Panc1 (cell line): Measurements from ENCODE around the gene SNX13. TPM values are rescaled to one million over a fixed set of nuclear protein-coding genes. Genes with fewer than 3 reads are reported as not detected.

Experiments used
- ATAC-seq: fragments of 200-7000 bp; cut with Tn5 transposase; 2 replicates; pipeline ENCODE4 v1.9.1; 2020; ENCODE audit warnings: mild to moderate bottlenecking, moderate library complexity
- BruUV-seq: library from RNA; stranded (reverse); fragments of 400-500 nt; replicated peaks from 2 replicates; lab custom pipeline; 2021; lab: Mats Ljungman, UMichigan
- CTCF ChIA-PET: fragments of 300-600 bp; sonication (Branson Sonifier 250); formaldehyde crosslinking; loops from one replicate; lab custom pipeline; 2022; ENCODE audit warnings: antibody characterized with exemption; lab: Charles Lee
- POLR2A ChIA-PET: fragments of 300-600 bp; sonication (Branson Sonifier 250); formaldehyde crosslinking; loops from one replicate; lab custom pipeline; 2022; ENCODE audit warnings: antibody characterized with exemption; lab: Charles Lee
- DNase-seq: peaks from one replicate; pipeline ENCODE4 v3.0.0-alpha.2; 2010; ENCODE audit warnings: low read depth, low spot score
- H3K27ac ChIP-seq: 2 replicates; pipeline ENCODE4 v1.5.1; 2011; ENCODE audit warnings: mild to moderate bottlenecking, low read length, inconsistent platforms
- H3K27me3 ChIP-seq: fragments of 200-500 bp; sonication (Bioruptor generic); 2 replicates; pipeline ENCODE4 v1.6.0; 2014; ENCODE audit warnings: low read length, inconsistent platforms; ENCODE audit not compliant: control insufficient read depth, insufficient read depth
- H3K36me3 ChIP-seq: fragments of 200-500 bp; sonication (Bioruptor generic); 2 replicates; pipeline ENCODE4 v1.5.1; 2014; ENCODE audit warnings: inconsistent platforms, mild to moderate bottlenecking, low read length, moderate library complexity; ENCODE audit not compliant: control insufficient read depth, insufficient read depth
- H3K4me1 ChIP-seq: 2 replicates; pipeline ENCODE4 v1.5.1; 2011; ENCODE audit warnings: inconsistent platforms, mild to moderate bottlenecking, low read length, moderate library complexity; ENCODE audit not compliant: control insufficient read depth, insufficient read depth
- H3K4me3 ChIP-seq, 2 experiments: 2 replicates each; pipeline ENCODE4 v1.5.1; 2011 to 2012; ENCODE audit warnings: low read depth in 2 of 2, low read length in 2 of 2, mild to moderate bottlenecking in 2 of 2, inconsistent platforms in 1 of 2, moderate library complexity in 1 of 2
- H3K9me3 ChIP-seq: fragments of 200-500 bp; sonication (Bioruptor generic); 2 replicates; pipeline ENCODE4 v1.5.1; 2014; ENCODE audit warnings: low read depth, mild to moderate bottlenecking, inconsistent platforms, low read length, moderate library complexity; ENCODE audit not compliant: control insufficient read depth, insufficient read depth
- POLR2AphosphoS5 ChIP-seq: IDR thresholded peaks from 2 replicates; pipeline ENCODE4 v1.6.1; 2012; ENCODE audit warnings: mild to moderate bottlenecking, low read depth, low read length, moderate library complexity
- SIN3A ChIP-seq: IDR thresholded peaks from 2 replicates; pipeline ENCODE4 v1.6.1; 2012; ENCODE audit warnings: low read depth, mild to moderate bottlenecking, low read length, moderate library complexity, borderline replicate concordance; ENCODE audit not compliant: insufficient read depth
- TCF7L2 ChIP-seq: IDR thresholded peaks from 2 replicates; pipeline ENCODE4 v1.6.1; 2011; ENCODE audit warnings: mild to moderate bottlenecking, low read depth, low read length, inconsistent platforms
- in situ Hi-C: cut with HindIII; loops from 2 replicates; pipeline ENCODE4 v1.10.0; 2016; ENCODE audit warnings: low sequenced_read_pairs, low pct_unique_long_range_greater_than_20kb
- intact Hi-C: fragments of 100-400 bp; cut with micrococcal nuclease; formaldehyde crosslinking; loops from one replicate; pipeline ENCODE4 v1.10.0; 2022; ENCODE audit not compliant: unreplicated experiment
- total RNA-seq: library from RNA; stranded (reverse); gene quantifications from one replicate; pipeline ENCODE4 v1.2.1, GENCODE V29; 2021; ENCODE audit not compliant: unreplicated experiment
- TF ChIP-seq, protein P1 (sequence below): fragments of 450-650 bp; IDR thresholded peaks from 2 replicates; pipeline ENCODE4 v1.5.1; 2017; ENCODE audit warnings: mild to moderate bottlenecking
- TF ChIP-seq, protein P2 (sequence below), 2 experiments: IDR thresholded peaks; 2 replicates each; pipeline ENCODE4 v1.6.1; 2011 to 2012; ENCODE audit warnings: low read depth in 2 of 2, control low read depth in 1 of 2, low read length in 1 of 2, mild to moderate bottlenecking in 1 of 2, moderate library complexity in 1 of 2; ENCODE audit not compliant: insufficient read depth in 1 of 2

The SNX13 gene
- total RNA-seq, 1 experiment from 2014 or later: 53.3 TPM

- Histone ChIP-seq H3K9me3 (no peaks in the 10 kb centered on the region), H3K4me3 (no peak overlapping the region), H3K27me3 (peaks cover 7% of the 10 kb centered on the region; the same call in 1 of the 2 replicates), H3K27ac (no peak overlapping the region), H3K4me1 (no peaks in the 10 kb centered on the region), H3K36me3 (no peaks in the 10 kb centered on the region)
- in situ Hi-C loops: no loop called here
- TF ChIP-seq POLR2AphosphoS5: no peak
- TF ChIP-seq, protein P1, sequence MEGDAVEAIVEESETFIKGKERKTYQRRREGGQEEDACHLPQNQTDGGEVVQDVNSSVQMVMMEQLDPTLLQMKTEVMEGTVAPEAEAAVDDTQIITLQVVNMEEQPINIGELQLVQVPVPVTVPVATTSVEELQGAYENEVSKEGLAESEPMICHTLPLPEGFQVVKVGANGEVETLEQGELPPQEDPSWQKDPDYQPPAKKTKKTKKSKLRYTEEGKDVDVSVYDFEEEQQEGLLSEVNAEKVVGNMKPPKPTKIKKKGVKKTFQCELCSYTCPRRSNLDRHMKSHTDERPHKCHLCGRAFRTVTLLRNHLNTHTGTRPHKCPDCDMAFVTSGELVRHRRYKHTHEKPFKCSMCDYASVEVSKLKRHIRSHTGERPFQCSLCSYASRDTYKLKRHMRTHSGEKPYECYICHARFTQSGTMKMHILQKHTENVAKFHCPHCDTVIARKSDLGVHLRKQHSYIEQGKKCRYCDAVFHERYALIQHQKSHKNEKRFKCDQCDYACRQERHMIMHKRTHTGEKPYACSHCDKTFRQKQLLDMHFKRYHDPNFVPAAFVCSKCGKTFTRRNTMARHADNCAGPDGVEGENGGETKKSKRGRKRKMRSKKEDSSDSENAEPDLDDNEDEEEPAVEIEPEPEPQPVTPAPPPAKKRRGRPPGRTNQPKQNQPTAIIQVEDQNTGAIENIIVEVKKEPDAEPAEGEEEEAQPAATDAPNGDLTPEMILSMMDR: peak; percentile 50; the same call in 1 of the 2 replicates
- ChIA-PET POLR2A (no interaction called here), CTCF (no interaction called here)
- intact Hi-C loops: loop anchor here (10.0 kb wide), 1 partner anchor 373 kb away; no protein-coding TSS in a partner anchor
- ATAC-seq (no peak), DNase-seq (no peak)
- no TSS peak for BruUV-seq
Observed at GRCh38 chr7:17971411-17971810, 31.1 kb upstream of the SNX13 start.

DNA sequence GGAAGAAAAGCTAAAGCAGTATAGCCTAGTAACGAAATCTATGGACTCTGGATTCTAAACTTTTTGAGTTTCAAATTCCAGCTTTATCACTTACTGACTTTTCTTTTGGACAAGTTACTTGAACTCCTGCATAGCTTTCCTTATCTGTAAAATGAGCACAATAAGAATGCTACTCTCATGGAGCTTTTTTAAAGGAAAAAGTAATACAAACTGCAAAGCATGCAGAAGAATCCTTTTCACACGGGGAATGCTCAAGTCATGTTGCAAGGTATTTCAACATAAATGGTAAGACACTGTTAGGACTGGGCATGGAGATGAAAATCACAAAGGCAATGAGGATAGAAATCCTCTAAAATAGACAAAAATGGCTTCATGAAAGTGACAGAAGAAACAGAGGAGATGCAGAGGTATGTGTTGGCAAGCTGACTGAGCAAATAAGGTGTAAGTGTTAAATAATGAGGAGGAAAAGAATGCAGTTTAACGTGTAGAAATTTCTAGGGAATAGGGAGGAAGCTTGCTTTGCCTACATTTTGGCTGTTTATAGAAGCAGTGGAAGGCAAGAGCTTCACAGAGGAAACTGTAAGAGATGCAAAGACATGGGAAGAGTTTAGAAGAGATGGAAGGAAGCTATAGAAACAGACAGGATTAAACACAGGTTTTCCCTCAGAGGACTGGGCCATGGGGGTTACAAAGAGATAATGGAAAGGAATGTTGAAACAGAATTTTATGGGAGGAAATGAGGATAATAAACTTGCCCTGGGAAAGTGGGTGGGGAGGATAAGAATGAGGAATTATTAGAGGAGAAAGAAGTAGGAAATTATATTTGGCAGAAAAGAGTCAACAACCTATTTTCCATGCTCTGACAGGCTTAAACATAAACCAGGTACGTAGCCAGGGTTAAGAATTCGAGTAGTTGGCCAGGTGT, 28.8 kb upstream of the SNX13 start:
- intact Hi-C loops: no loop called here
- no peak for ATAC-seq
- no TSS peak for BruUV-seq

GRCh38 chr7:17966706-17967105, 26.4 kb upstream of the SNX13 start:
- CTCF ChIA-PET: no interaction called here
- TF ChIP-seq, protein P2, sequence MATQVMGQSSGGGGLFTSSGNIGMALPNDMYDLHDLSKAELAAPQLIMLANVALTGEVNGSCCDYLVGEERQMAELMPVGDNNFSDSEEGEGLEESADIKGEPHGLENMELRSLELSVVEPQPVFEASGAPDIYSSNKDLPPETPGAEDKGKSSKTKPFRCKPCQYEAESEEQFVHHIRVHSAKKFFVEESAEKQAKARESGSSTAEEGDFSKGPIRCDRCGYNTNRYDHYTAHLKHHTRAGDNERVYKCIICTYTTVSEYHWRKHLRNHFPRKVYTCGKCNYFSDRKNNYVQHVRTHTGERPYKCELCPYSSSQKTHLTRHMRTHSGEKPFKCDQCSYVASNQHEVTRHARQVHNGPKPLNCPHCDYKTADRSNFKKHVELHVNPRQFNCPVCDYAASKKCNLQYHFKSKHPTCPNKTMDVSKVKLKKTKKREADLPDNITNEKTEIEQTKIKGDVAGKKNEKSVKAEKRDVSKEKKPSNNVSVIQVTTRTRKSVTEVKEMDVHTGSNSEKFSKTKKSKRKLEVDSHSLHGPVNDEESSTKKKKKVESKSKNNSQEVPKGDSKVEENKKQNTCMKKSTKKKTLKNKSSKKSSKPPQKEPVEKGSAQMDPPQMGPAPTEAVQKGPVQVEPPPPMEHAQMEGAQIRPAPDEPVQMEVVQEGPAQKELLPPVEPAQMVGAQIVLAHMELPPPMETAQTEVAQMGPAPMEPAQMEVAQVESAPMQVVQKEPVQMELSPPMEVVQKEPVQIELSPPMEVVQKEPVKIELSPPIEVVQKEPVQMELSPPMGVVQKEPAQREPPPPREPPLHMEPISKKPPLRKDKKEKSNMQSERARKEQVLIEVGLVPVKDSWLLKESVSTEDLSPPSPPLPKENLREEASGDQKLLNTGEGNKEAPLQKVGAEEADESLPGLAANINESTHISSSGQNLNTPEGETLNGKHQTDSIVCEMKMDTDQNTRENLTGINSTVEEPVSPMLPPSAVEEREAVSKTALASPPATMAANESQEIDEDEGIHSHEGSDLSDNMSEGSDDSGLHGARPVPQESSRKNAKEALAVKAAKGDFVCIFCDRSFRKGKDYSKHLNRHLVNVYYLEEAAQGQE (IDR thresholded peaks at IDR 0.05; ENCODE audit: insufficient read depth in 1 of 2, low read depth in 2 of 2, low read length in 1 of 2): no peak
- TF ChIP-seq POLR2AphosphoS5 (no peak), SIN3A (no peak), TCF7L2 (no peak)
- TF ChIP-seq, protein P1: no peak

More for the DNA sequence above, 28.8 kb upstream of the SNX13 start:
- no peak for DNase-seq
- H3K36me3 ChIP-seq: no peaks in the 10 kb centered on the region
- TF ChIP-seq POLR2AphosphoS5 (no peak), SIN3A (no peak)
- H3K4me3 ChIP-seq: no peak overlapping the region
- peaks cover 4% of the 10 kb centered on the region; the same call in 1 of the 2 replicates for H3K9me3 ChIP-seq
- H3K4me1 ChIP-seq: no peaks in the 10 kb centered on the region
- POLR2A ChIA-PET: no interaction called here
- peaks cover 7% of the 10 kb centered on the region; the same call in 1 of the 2 replicates for H3K27me3 ChIP-seq
- no peak overlapping the region for H3K27ac ChIP-seq
- CTCF ChIA-PET: interaction anchor here (0.8 kb wide), 1 partner anchor 199 kb away, joined by 3 read pairs; no protein-coding TSS in a partner anchor
- in situ Hi-C loops: no loop called here

More at GRCh38 chr7:17966706-17967105, 26.4 kb upstream of the SNX13 start:
- H3K9me3 ChIP-seq: peaks cover 6% of the 10 kb centered on the region; the same call in 1 of the 2 replicates
- DNase-seq (no peak), ATAC-seq (no peak)
- H3K36me3 ChIP-seq: no peaks in the 10 kb centered on the region
- H3K4me3 ChIP-seq: no peak overlapping the region
- no peak overlapping the region for H3K27ac ChIP-seq
- in situ Hi-C loops: no loop called here
- H3K27me3 ChIP-seq: peaks cover 7% of the 10 kb centered on the region; the same call in 1 of the 2 replicates
- no TSS peak for BruUV-seq
- H3K4me1 ChIP-seq: no peaks in the 10 kb centered on the region
- intact Hi-C loops: no loop called here
- POLR2A ChIA-PET: no interaction called here
